Neural cell (in vitro differentiated cells): ENCODE measurements around the gene ODC1. TPM values are rescaled to one million over a fixed set of nuclear protein-coding genes. Genes with fewer than 3 reads are reported as not detected.
A peak's percentile ranks its signal among the peaks of the same experiment; 100 is the strongest.

Experiments
- H2AFZ ChIP-seq: fragments of 200-600, 300-800 bp; sonication (generic), shearing (Covaris generic); 2 replicates; pipeline ENCODE4 v1.6.0; 2014; ENCODE audit warnings: low read depth, mild to moderate bottlenecking, antibody characterized with exemption, low read length, moderate library complexity
- H3F3A ChIP-seq: fragments of 200-600 bp; shearing (Covaris generic); 2 replicates; pipeline ENCODE4 v1.6.1; 2016; ENCODE audit warnings: mild to moderate bottlenecking, moderate library complexity, mixed read lengths, antibody characterized with exemption, low read length; ENCODE audit not compliant: insufficient read depth, poor library complexity, severe bottlenecking
- H3K27ac ChIP-seq: fragments of 200-600, 300-800 bp; sonication (generic), shearing (Covaris generic); 2 replicates; pipeline ENCODE4 v1.5.1; 2014; ENCODE audit warnings: mild to moderate bottlenecking, low read length, moderate library complexity
- H3K27me3 ChIP-seq: fragments of 300-800, 200-600 bp; sonication (generic), shearing (Covaris generic); 2 replicates; pipeline ENCODE4 v1.6.0; 2014; ENCODE audit warnings: mild to moderate bottlenecking, low read depth, low read length, moderate library complexity; ENCODE audit not compliant: insufficient read depth
- H3K36me3 ChIP-seq: fragments of 300-800, 200-600 bp; sonication (generic), shearing (Covaris generic); 2 replicates; pipeline ENCODE4 v1.5.1; 2014; ENCODE audit warnings: mild to moderate bottlenecking, antibody characterized with exemption, low read length, moderate library complexity; ENCODE audit not compliant: insufficient read depth
- H3K4me2 ChIP-seq: fragments of 300-800, 200-600 bp; sonication (generic), shearing (Covaris generic); 2 replicates; pipeline ENCODE4 v1.6.0; 2014; ENCODE audit warnings: mild to moderate bottlenecking, low read length
- H3K4me3 ChIP-seq: fragments of 300-800, 200-600 bp; sonication (generic), shearing (Covaris generic); 2 replicates; pipeline ENCODE4 v1.5.1; 2014; ENCODE audit warnings: mild to moderate bottlenecking, low read length, moderate library complexity
- H3K79me2 ChIP-seq: fragments of 200-600 bp; shearing (Covaris generic); replicated peaks from 2 replicates; pipeline ENCODE4 v1.6.0; 2014; ENCODE audit warnings: mild to moderate bottlenecking, low read length, moderate library complexity; ENCODE audit not compliant: insufficient read depth
- H3K9ac ChIP-seq: fragments of 300-800, 200-600 bp; sonication (generic), shearing (Covaris generic); 2 replicates; pipeline ENCODE4 v1.6.1; 2016; ENCODE audit warnings: mild to moderate bottlenecking, low read length, mixed read lengths
- H3K9me2 ChIP-seq: fragments of 200-600 bp; shearing (Covaris generic); 2 replicates; pipeline ENCODE4 v1.6.1; 2016; ENCODE audit warnings: mild to moderate bottlenecking, low read length, mixed read lengths; ENCODE audit not compliant: insufficient read depth
- H3K9me3 ChIP-seq: fragments of 200-600, 300-800 bp; sonication (generic), shearing (Covaris generic); 2 replicates; pipeline ENCODE4 v1.6.1; 2016; ENCODE audit warnings: mild to moderate bottlenecking, mixed run types, low read length, moderate library complexity, mixed read lengths
- H4K20me1 ChIP-seq: fragments of 200-600 bp; shearing (Covaris generic); 2 replicates; pipeline ENCODE4 v1.6.1; 2016; ENCODE audit warnings: mild to moderate bottlenecking, mixed run types; ENCODE audit not compliant: insufficient read depth
- EP300 ChIP-seq: fragments of 450-650 bp; conservative IDR thresholded peaks from 2 replicates; pipeline ENCODE4 v1.6.1; 2014; ENCODE audit warnings: antibody characterized with exemption, mild to moderate bottlenecking, moderate library complexity; ENCODE audit not compliant: poor library complexity, severe bottlenecking
- EZH2 ChIP-seq: fragments of 200-600, 300-800 bp; shearing (Covaris generic), sonication (generic); IDR thresholded peaks from 2 replicates; pipeline ENCODE4 v1.6.1; 2014; ENCODE audit warnings: antibody characterized with exemption, low read length, borderline replicate concordance, mild to moderate bottlenecking; ENCODE audit not compliant: insufficient read depth, poor library complexity, severe bottlenecking
- MXI1 ChIP-seq: fragments of 450-650 bp; conservative IDR thresholded peaks from 2 replicates; pipeline ENCODE4 v1.6.1; 2014; ENCODE audit warnings: antibody characterized with exemption, mild to moderate bottlenecking; ENCODE audit not compliant: poor library complexity, severe bottlenecking
- POLR2AphosphoS5 ChIP-seq: IDR thresholded peaks from 2 replicates; pipeline ENCODE4 v1.6.1; 2012
- RAD21 ChIP-seq: fragments of 450-650 bp; conservative IDR thresholded peaks from 2 replicates; pipeline ENCODE4 v1.6.1; 2014; ENCODE audit warnings: antibody characterized with exemption, mild to moderate bottlenecking, moderate library complexity
- SMC3 ChIP-seq: fragments of 450-650 bp; conservative IDR thresholded peaks from 2 replicates; pipeline ENCODE4 v1.6.1; 2014; ENCODE audit warnings: antibody characterized with exemption, mild to moderate bottlenecking, moderate library complexity; ENCODE audit not compliant: poor library complexity
- TAF1 ChIP-seq: IDR thresholded peaks from 2 replicates; pipeline ENCODE4 v1.6.1; 2012; ENCODE audit warnings: low read depth
- polyA plus RNA-seq: library from polyadenylated mRNA; depleted of rRNA; stranded (reverse); fragments of >200 nt; gene quantifications from 2 replicates; pipeline ENCODE4 v1.2.3, GENCODE V29; 2014
- TF ChIP-seq, protein P1 (sequence below): fragments of 450-650 bp; IDR thresholded peaks from 2 replicates; pipeline ENCODE4 v1.5.1; 2014; ENCODE audit warnings: antibody characterized with exemption, mild to moderate bottlenecking, moderate library complexity; ENCODE audit not compliant: poor library complexity, severe bottlenecking
- TF ChIP-seq, protein P2 (sequence below): IDR thresholded peaks from 2 replicates; pipeline ENCODE4 v1.6.1; 2012; ENCODE audit warnings: borderline replicate concordance

The ODC1 gene
- polyA plus RNA-seq, 1 donor from 2014 or later = 1,107 TPM

- Histone ChIP-seq H3F3A (no peaks in the 10 kb centered on the region), H3K79me2 (no peaks in the 10 kb centered on the region), H3K9me2 (no peaks in the 10 kb centered on the region), H4K20me1 (no peaks in the 10 kb centered on the region), H3K27me3 (peaks cover 5% of the 10 kb centered on the region), H3K9me3 (no peaks in the 10 kb centered on the region), H3K9ac (peak overlapping the region; percentile 11), H3K27ac (peak overlapping the region; percentile 15), H3K4me2 (no peak overlapping the region), H3K4me3 (no peak overlapping the region), H2AFZ (no peak overlapping the region), H3K36me3 (no peaks in the 10 kb centered on the region)
- TF ChIP-seq, protein P1, sequence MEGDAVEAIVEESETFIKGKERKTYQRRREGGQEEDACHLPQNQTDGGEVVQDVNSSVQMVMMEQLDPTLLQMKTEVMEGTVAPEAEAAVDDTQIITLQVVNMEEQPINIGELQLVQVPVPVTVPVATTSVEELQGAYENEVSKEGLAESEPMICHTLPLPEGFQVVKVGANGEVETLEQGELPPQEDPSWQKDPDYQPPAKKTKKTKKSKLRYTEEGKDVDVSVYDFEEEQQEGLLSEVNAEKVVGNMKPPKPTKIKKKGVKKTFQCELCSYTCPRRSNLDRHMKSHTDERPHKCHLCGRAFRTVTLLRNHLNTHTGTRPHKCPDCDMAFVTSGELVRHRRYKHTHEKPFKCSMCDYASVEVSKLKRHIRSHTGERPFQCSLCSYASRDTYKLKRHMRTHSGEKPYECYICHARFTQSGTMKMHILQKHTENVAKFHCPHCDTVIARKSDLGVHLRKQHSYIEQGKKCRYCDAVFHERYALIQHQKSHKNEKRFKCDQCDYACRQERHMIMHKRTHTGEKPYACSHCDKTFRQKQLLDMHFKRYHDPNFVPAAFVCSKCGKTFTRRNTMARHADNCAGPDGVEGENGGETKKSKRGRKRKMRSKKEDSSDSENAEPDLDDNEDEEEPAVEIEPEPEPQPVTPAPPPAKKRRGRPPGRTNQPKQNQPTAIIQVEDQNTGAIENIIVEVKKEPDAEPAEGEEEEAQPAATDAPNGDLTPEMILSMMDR = no peak
- TF ChIP-seq TAF1 (no peak), POLR2AphosphoS5 (no peak), EZH2 (no peak), SMC3 (no peak), RAD21 (no peak), MXI1 (no peak), EP300 (no peak)
- TF ChIP-seq, protein P2, sequence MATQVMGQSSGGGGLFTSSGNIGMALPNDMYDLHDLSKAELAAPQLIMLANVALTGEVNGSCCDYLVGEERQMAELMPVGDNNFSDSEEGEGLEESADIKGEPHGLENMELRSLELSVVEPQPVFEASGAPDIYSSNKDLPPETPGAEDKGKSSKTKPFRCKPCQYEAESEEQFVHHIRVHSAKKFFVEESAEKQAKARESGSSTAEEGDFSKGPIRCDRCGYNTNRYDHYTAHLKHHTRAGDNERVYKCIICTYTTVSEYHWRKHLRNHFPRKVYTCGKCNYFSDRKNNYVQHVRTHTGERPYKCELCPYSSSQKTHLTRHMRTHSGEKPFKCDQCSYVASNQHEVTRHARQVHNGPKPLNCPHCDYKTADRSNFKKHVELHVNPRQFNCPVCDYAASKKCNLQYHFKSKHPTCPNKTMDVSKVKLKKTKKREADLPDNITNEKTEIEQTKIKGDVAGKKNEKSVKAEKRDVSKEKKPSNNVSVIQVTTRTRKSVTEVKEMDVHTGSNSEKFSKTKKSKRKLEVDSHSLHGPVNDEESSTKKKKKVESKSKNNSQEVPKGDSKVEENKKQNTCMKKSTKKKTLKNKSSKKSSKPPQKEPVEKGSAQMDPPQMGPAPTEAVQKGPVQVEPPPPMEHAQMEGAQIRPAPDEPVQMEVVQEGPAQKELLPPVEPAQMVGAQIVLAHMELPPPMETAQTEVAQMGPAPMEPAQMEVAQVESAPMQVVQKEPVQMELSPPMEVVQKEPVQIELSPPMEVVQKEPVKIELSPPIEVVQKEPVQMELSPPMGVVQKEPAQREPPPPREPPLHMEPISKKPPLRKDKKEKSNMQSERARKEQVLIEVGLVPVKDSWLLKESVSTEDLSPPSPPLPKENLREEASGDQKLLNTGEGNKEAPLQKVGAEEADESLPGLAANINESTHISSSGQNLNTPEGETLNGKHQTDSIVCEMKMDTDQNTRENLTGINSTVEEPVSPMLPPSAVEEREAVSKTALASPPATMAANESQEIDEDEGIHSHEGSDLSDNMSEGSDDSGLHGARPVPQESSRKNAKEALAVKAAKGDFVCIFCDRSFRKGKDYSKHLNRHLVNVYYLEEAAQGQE = no peak
Observed at GRCh38 chr2:10426726-10427617, 21.2 kb downstream of the ODC1 start.

- no peaks in the 10 kb centered on the region for H3K36me3 ChIP-seq
- no peaks in the 10 kb centered on the region for H4K20me1 ChIP-seq
- no peak overlapping the region for H3K27ac ChIP-seq
- TF ChIP-seq MXI1 (no peak), TAF1 (no peak), SMC3 (no peak), POLR2AphosphoS5 (no peak), EZH2 (no peak), RAD21 (no peak)
- no peaks in the 10 kb centered on the region for H3K79me2 ChIP-seq
- H2AFZ ChIP-seq = no peak overlapping the region
- no peaks in the 10 kb centered on the region for H3K9me2 ChIP-seq
- H3K9me3 ChIP-seq = no peaks in the 10 kb centered on the region
- H3K27me3 ChIP-seq = no peaks in the 10 kb centered on the region
- no peak overlapping the region for H3K4me2 ChIP-seq
- H3F3A ChIP-seq = no peaks in the 10 kb centered on the region
- no peak overlapping the region for H3K9ac ChIP-seq
- no peak overlapping the region for H3K4me3 ChIP-seq
Observed at GRCh38 chr2:10425699-10426098, 22.4 kb downstream of the ODC1 start.
